PFSK-1 (cell line): ENCODE data around the gene TRPV3.
A peak's percentile ranks its signal among the peaks of the same experiment; 100 is the strongest.

Experiments
- FOXP2 ChIP-seq: optimal IDR thresholded peaks from 2 replicates; pipeline ENCODE3; 2011; ENCODE audit warnings: borderline replicate concordance, control low read depth, inconsistent platforms; ENCODE audit not compliant: insufficient read depth; ENCODE audit errors: extremely low read length, extremely low read depth
- POLR2AphosphoS5 ChIP-seq: IDR thresholded peaks from 2 replicates; pipeline ENCODE4 v1.6.1; 2012; ENCODE audit warnings: low read depth, mild to moderate bottlenecking, control low read depth, low read length, moderate library complexity
- REST ChIP-seq, 2 experiments: IDR thresholded peaks; 2 replicates each; pipeline versions ENCODE4 v1.6.1 to v1.8.0; 2011 to 2012; ENCODE audit warnings: low read depth in 2 of 2, low read length in 2 of 2, control low read depth in 1 of 2, inconsistent platforms in 1 of 2, mild to moderate bottlenecking in 1 of 2, moderate library complexity in 1 of 2; ENCODE audit not compliant: insufficient read depth in 1 of 2
- SIN3A ChIP-seq: IDR thresholded peaks from 2 replicates; pipeline ENCODE4 v1.6.1; 2012; ENCODE audit warnings: mild to moderate bottlenecking, low read length, moderate library complexity, borderline replicate concordance; ENCODE audit not compliant: insufficient read depth
- TAF1 ChIP-seq: IDR thresholded peaks from 2 replicates; pipeline ENCODE4 v1.6.1; 2012; ENCODE audit warnings: low read length, control low read depth, borderline replicate concordance; ENCODE audit not compliant: insufficient read depth

The TRPV3 gene

GRCh38 chr17:3565143-3565542, 7.5 kb upstream of the TRPV3 start:
- TF ChIP-seq POLR2AphosphoS5 (no peak), SIN3A (no peak), FOXP2 (no peak), REST (IDR thresholded peaks at IDR 0.05; ENCODE audit: insufficient read depth in 1 of 2, low read depth in 2 of 2, low read length in 2 of 2) (no peak), TAF1 (no peak)

GRCh38 chr17:3559270-3559645, 1.6 kb upstream of the TRPV3 start:
- TF ChIP-seq SIN3A (no peak), REST (IDR thresholded peaks at IDR 0.05; ENCODE audit: insufficient read depth in 1 of 2, low read depth in 2 of 2, low read length in 2 of 2) (no peak), FOXP2 (no peak), TAF1 (no peak), POLR2AphosphoS5 (no peak)

GRCh38 chr17:3558603-3559269, 1.1 kb upstream of the TRPV3 start:
- TF ChIP-seq REST (IDR thresholded peaks at IDR 0.05; ENCODE audit: insufficient read depth in 1 of 2, low read depth in 2 of 2, low read length in 2 of 2): no peak
- peak; percentile 70 for TF ChIP-seq FOXP2

GRCh38 chr17:3556916-3557767, 470 bp downstream of the TRPV3 start:
- TF ChIP-seq REST (IDR thresholded peaks at IDR 0.05; ENCODE audit: insufficient read depth in 1 of 2, low read depth in 2 of 2, low read length in 2 of 2) (no peak), SIN3A (no peak), FOXP2 (no peak), POLR2AphosphoS5 (no peak), TAF1 (no peak)
